GM18873 (cell line): ENCODE measurements around the gene HCN2.

Experiments used
- ATAC-seq: cut with Tn5 transposase; IDR thresholded peaks from one replicate; pipeline ENCODE4 v1.9.1; 2021; ENCODE audit warnings: mild to moderate bottlenecking, moderate library complexity, moderate number of reproducible peaks; ENCODE audit not compliant: unreplicated experiment, low FRiP score

The HCN2 gene

GRCh38 chr19:589693-590395, at the start of gene HCN2:
HCN2 (plus strand) TSS chr19:589881; CDS start chr19:589946, 65 bp downstream.
- ATAC-seq: no peak

GRCh38 chr19:540867-541637, 48.6 kb upstream of the HCN2 start:
- ATAC-seq: no peak

- no peak for ATAC-seq
These were observed 48.0 kb upstream of the HCN2 start for GRCh38 chr19:541699-542098.

GRCh38 chr19:542173-542866, 47.4 kb upstream of the HCN2 start:
- no peak for ATAC-seq

- no peak for ATAC-seq
These were observed 45.6 kb upstream of the HCN2 start, which contains the start of gene GZMM for GRCh38 chr19:543910-544608. GZMM (plus strand) TSS chr19:544053; CDS start chr19:544072, 19 bp downstream.

- ATAC-seq: no peak
These were observed 42.6 kb upstream of the HCN2 start for GRCh38 chr19:547117-547516.

GRCh38 chr19:547836-548720, 41.6 kb upstream of the HCN2 start:
- no peak for ATAC-seq

- no peak for ATAC-seq
These were observed 40.5 kb upstream of the HCN2 start for GRCh38 chr19:548886-549830.

- ATAC-seq: no peak
These were observed 34.9 kb upstream of the HCN2 start for GRCh38 chr19:554817-555216.

- no peak for ATAC-seq
These were observed 34.2 kb upstream of the HCN2 start for GRCh38 chr19:555474-555808.

- no peak for ATAC-seq
These were observed 32.9 kb upstream of the HCN2 start for GRCh38 chr19:556611-557382.

- ATAC-seq: no peak
These were observed 30.8 kb upstream of the HCN2 start for GRCh38 chr19:558770-559439.

GRCh38 chr19:560121-560520, 29.6 kb upstream of the HCN2 start:
- ATAC-seq: no peak

GRCh38 chr19:566403-566802, 23.3 kb upstream of the HCN2 start:
- no peak for ATAC-seq

GRCh38 chr19:566844-567243, 22.8 kb upstream of the HCN2 start:
- ATAC-seq: no peak

GRCh38 chr19:567296-567900, 22.3 kb upstream of the HCN2 start:
- no peak for ATAC-seq

GRCh38 chr19:570251-570686, 19.4 kb upstream of the HCN2 start:
- no peak for ATAC-seq
